Endodermal cell (in vitro differentiated cells): ENCODE measurements around the gene FREM2. TPM values are rescaled to one million over a fixed set of nuclear protein-coding genes. Genes with fewer than 3 reads are reported as not detected.

Experiments used
- DNase-seq: peaks from one replicate; pipeline ENCODE4 v3.0.0-alpha.2; 2017
- H3K27ac ChIP-seq: 2 replicates; pipeline ENCODE4 v1.5.1; 2013; ENCODE audit warnings: mild to moderate bottlenecking, low read depth, low read length, moderate library complexity
- H3K27me3 ChIP-seq: 2 replicates; pipeline ENCODE4 v1.6.1; 2013; ENCODE audit warnings: mild to moderate bottlenecking, low read length, moderate library complexity; ENCODE audit not compliant: insufficient read depth, control insufficient read depth, poor library complexity, severe bottlenecking
- H3K36me3 ChIP-seq: 2 replicates; pipeline ENCODE4 v1.7.0; 2013; ENCODE audit warnings: mild to moderate bottlenecking, low read length, moderate library complexity; ENCODE audit not compliant: control insufficient read depth, insufficient read depth
- H3K4me1 ChIP-seq: one replicate; pipeline ENCODE4 v1.7.0; 2013; ENCODE audit warnings: low read length; ENCODE audit not compliant: control insufficient read depth, insufficient read depth
- H3K4me3 ChIP-seq: 2 replicates; pipeline ENCODE4 v1.5.1; 2013; ENCODE audit warnings: mild to moderate bottlenecking, low read length, moderate library complexity
- H3K9ac ChIP-seq: 2 replicates; pipeline ENCODE4 v1.6.1; 2013; ENCODE audit warnings: mild to moderate bottlenecking, low read length, moderate library complexity; ENCODE audit not compliant: poor library complexity, severe bottlenecking; ENCODE audit errors: extremely low read depth
- H3K9me3 ChIP-seq: 2 replicates; pipeline ENCODE4 v1.6.1; 2013; ENCODE audit warnings: mild to moderate bottlenecking, low read length, moderate library complexity; ENCODE audit not compliant: control insufficient read depth
- H3K27ac Mint-ChIP-seq: 2 replicates; pipeline ENCODE4 v1.8.0; 2020; ENCODE audit warnings: mixed read lengths
- H3K27me3 Mint-ChIP-seq: 2 replicates; pipeline ENCODE4 v1.8.0; 2021; ENCODE audit warnings: mild to moderate bottlenecking, mixed read lengths; ENCODE audit not compliant: insufficient read depth
- H3K36me3 Mint-ChIP-seq: 2 replicates; pipeline ENCODE4 v1.8.0; 2020; ENCODE audit warnings: low read depth, mixed read lengths
- H3K4me1 Mint-ChIP-seq: 2 replicates; pipeline ENCODE4 v1.8.0; 2020; ENCODE audit warnings: mixed read lengths
- H3K4me3 Mint-ChIP-seq: 2 replicates; pipeline ENCODE4 v1.8.0; 2020; ENCODE audit warnings: mild to moderate bottlenecking, moderate library complexity, mixed read lengths
- H3K9me3 Mint-ChIP-seq: 2 replicates; pipeline ENCODE4 v1.8.0; 2020; ENCODE audit warnings: mild to moderate bottlenecking, mixed read lengths
- CTCF ChIP-seq: fragments of 200-600 bp; sonication (generic); conservative IDR thresholded peaks from 2 replicates; pipeline ENCODE4 v1.5.0; 2021; ENCODE audit warnings: antibody characterized with exemption, mild to moderate bottlenecking
- WGBS, 2 experiments: methylation state at CpG; one replicate each; pipeline versions ENCODE4 v1.1.5 to v1.1.7; 2013; ENCODE audit warnings: missing lambda C conversion rate in 2 of 2, mixed read lengths in 1 of 2; ENCODE audit not compliant: insufficient coverage in 1 of 2, insufficient read length in 1 of 2; 5-methylcytosine and 5-hydroxymethylcytosine counted together
- total RNA-seq, 2 donors: library from RNA; stranded (reverse); fragmentation: NEBNext Ultra II Directional in 1 of 2; extraction: Animal tissue kit (Norgen Biotek cat#: 25700) in 1 of 2; gene quantifications; 2 replicates in 1 of 2; 3 replicates in 1 of 2; pipeline ENCODE4 v1.2.1, GENCODE V29; 2021

FREM2 gene
- total RNA-seq, 2 donors from 2014 or later: 20.4 to 28.4 TPM

GRCh38 chr13:38824342-38824741 lies 137.5 kb downstream of the FREM2 start:
- no peak overlapping the region for H3K4me3 Mint-ChIP-seq
- no peak overlapping the region for H3K27ac Mint-ChIP-seq
- Histone ChIP-seq H3K9ac (no peak overlapping the region), H3K27ac (no peak overlapping the region), H3K4me1 (no peaks in the 10 kb centered on the region), H3K9me3 (no peaks in the 10 kb centered on the region), H3K36me3 (no peaks in the 10 kb centered on the region), H3K27me3 (no peaks in the 10 kb centered on the region), H3K4me3 (no peak overlapping the region)
- peak; percentile 64 for DNase-seq
- no peaks in the 10 kb centered on the region for H3K27me3 Mint-ChIP-seq
- no peaks in the 10 kb centered on the region for H3K9me3 Mint-ChIP-seq
- no peaks in the 10 kb centered on the region for H3K36me3 Mint-ChIP-seq
- peaks cover 8% of the 10 kb centered on the region for H3K4me1 Mint-ChIP-seq
- WGBS, 2 experiments: 95 to 100% methylated on average over 1 to 4 of the region's 4 CpGs
- TF ChIP-seq CTCF: no peak

GRCh38 chr13:38826182-38826813 lies 139.4 kb downstream of the FREM2 start:
- no peak overlapping the region for H3K4me3 Mint-ChIP-seq
- Histone ChIP-seq H3K27ac (no peak overlapping the region), H3K4me1 (no peaks in the 10 kb centered on the region), H3K4me3 (no peak overlapping the region), H3K36me3 (no peaks in the 10 kb centered on the region), H3K9me3 (no peaks in the 10 kb centered on the region), H3K9ac (no peak overlapping the region), H3K27me3 (no peaks in the 10 kb centered on the region)
- WGBS, 2 experiments: 67 to 91% methylated on average over 11 of the region's 11 CpGs
- TF ChIP-seq CTCF: no peak
- H3K27me3 Mint-ChIP-seq: no peaks in the 10 kb centered on the region
- H3K27ac Mint-ChIP-seq: peak overlapping the region; percentile 71
- peaks cover 8% of the 10 kb centered on the region for H3K4me1 Mint-ChIP-seq
- H3K36me3 Mint-ChIP-seq: no peaks in the 10 kb centered on the region
- DNase-seq: no peak
- H3K9me3 Mint-ChIP-seq: no peaks in the 10 kb centered on the region

GRCh38 chr13:38830442-38831045 lies 143.7 kb downstream of the FREM2 start:
- Mint-ChIP-seq H3K27ac (no peak overlapping the region), H3K4me1 (peaks cover 6% of the 10 kb centered on the region)

More at GRCh38 chr13:38830442-38831045, 143.7 kb downstream of the FREM2 start:
- DNase-seq: no peak
- 93 to 94% methylated on average over 6 to 8 of the region's 8 CpGs for WGBS, 2 experiments
- Mint-ChIP-seq H3K4me3 (no peak overlapping the region), H3K9me3 (no peaks in the 10 kb centered on the region), H3K27me3 (no peaks in the 10 kb centered on the region), H3K36me3 (no peaks in the 10 kb centered on the region)
- no peak for TF ChIP-seq CTCF
- Histone ChIP-seq H3K27ac (no peak overlapping the region), H3K9ac (no peak overlapping the region), H3K9me3 (no peaks in the 10 kb centered on the region), H3K4me1 (no peaks in the 10 kb centered on the region), H3K27me3 (no peaks in the 10 kb centered on the region), H3K36me3 (no peaks in the 10 kb centered on the region), H3K4me3 (no peak overlapping the region)
